ENCODE data around the gene LRTM2. TPM values are rescaled to one million over a fixed set of nuclear protein-coding genes. Genes with fewer than 3 reads are reported as not detected.

LRTM2 gene
- total and polyA plus RNA-seq, 9 of the 15 experiments (the other 6 are each of a cell fraction or from before 2014, with no cell fraction given) = 0.09 TPM; not detected in 8

- no peak for TF ChIP-seq ARID1B (IDR thresholded peaks at IDR 0.05)
- no peak for TF ChIP-seq GTF2B (IDR thresholded peaks at IDR 0.05; ENCODE audit: extremely low read depth, insufficient read length)
- TF ChIP-seq POLR2AphosphoS2 (IDR thresholded peaks at IDR 0.05; ENCODE audit: low read length) = peak; percentile 88; the same call in 1 of the 2 replicates
- peak; percentile 69 to 80 (median 73) for TF ChIP-seq CTCF (IDR thresholded peaks at IDR 0.05 in 2 of 3, conservative IDR thresholded peaks at IDR 0.05 in 1 of 3; ENCODE audit: insufficient read depth in 2 of 3, low read depth in 1 of 3, low read length in 3 of 3)
- TF ChIP-seq ZNF586 (CRISPR knock-in tag; conservative IDR thresholded peaks at IDR 0.05) = no peak
- TF ChIP-seq DEAF1 (CRISPR knock-in tag; IDR thresholded peaks at IDR 0.05) = peak; percentile 53; the same call in 1 of the 2 replicates
- TF ChIP-seq ETS1 (conservative IDR thresholded peaks at IDR 0.05; ENCODE audit: control insufficient read depth, low read depth, low read length) = no peak
- no peak for TF ChIP-seq HLTF (IDR thresholded peaks at IDR 0.05)
- TF ChIP-seq MBD2 (IDR thresholded peaks at IDR 0.05; ENCODE audit: borderline replicate concordance, low read depth) = no peak
- TF ChIP-seq SMC3 (conservative IDR thresholded peaks at IDR 0.05; ENCODE audit: insufficient read depth, low read depth, low read length) = peak; percentile 84
- no peak for TF ChIP-seq NKRF (IDR thresholded peaks at IDR 0.05; ENCODE audit: borderline replicate concordance)
- TF ChIP-seq ZNF589 (CRISPR knock-in tag; IDR thresholded peaks at IDR 0.05; ENCODE audit: low read depth) = no peak
These were observed 29.1 kb upstream of the LRTM2 start (continued) for GRCh38 chr12:1791104-1791841.

Data from K562 (cell line).